DOHH2 (cell line): ENCODE results near the gene HOXD10.
A peak's percentile ranks its signal among the peaks of the same experiment; 100 is the strongest.

ENCODE experiments used
- H3F3A ChIP-seq: fragments of 200-600 bp; sonication (generic), shearing (Covaris generic); 2 replicates; pipeline ENCODE4 v1.6.0; 2016; ENCODE audit warnings: antibody characterized with exemption, mild to moderate bottlenecking; ENCODE audit not compliant: control insufficient read depth, insufficient read depth
- H3K27ac ChIP-seq: fragments of 200-600 bp; sonication (generic); 2 replicates; pipeline ENCODE4 v1.5.1; 2014; ENCODE audit warnings: low read depth, mild to moderate bottlenecking, low read length, moderate library complexity
- H3K27me3 ChIP-seq: fragments of 200-600 bp; sonication (generic); 2 replicates; pipeline ENCODE4 v1.6.1; 2014; ENCODE audit warnings: mild to moderate bottlenecking, low read length, mixed read lengths; ENCODE audit not compliant: control insufficient read depth
- H3K36me3 ChIP-seq: fragments of 200-600 bp; sonication (generic); 2 replicates; pipeline ENCODE4 v1.6.1; 2014; ENCODE audit warnings: mild to moderate bottlenecking, low read length, moderate library complexity, mixed read lengths; ENCODE audit not compliant: control insufficient read depth
- H3K4me1 ChIP-seq: fragments of 200-600 bp; sonication (generic); 2 replicates; pipeline ENCODE4 v1.6.1; 2014; ENCODE audit warnings: mild to moderate bottlenecking, low read length, mixed read lengths; ENCODE audit not compliant: control insufficient read depth
- H3K4me2 ChIP-seq: fragments of 200-600 bp; sonication (generic); 2 replicates; pipeline ENCODE4 v1.6.0; 2014; ENCODE audit warnings: mild to moderate bottlenecking, low read length, moderate library complexity
- H3K4me3 ChIP-seq: fragments of 200-600 bp; sonication (generic); 2 replicates; pipeline ENCODE4 v1.5.1; 2014; ENCODE audit warnings: mild to moderate bottlenecking, low read length, mixed read lengths
- H3K79me2 ChIP-seq: fragments of 200-600 bp; sonication (generic); 2 replicates; pipeline ENCODE4 v1.6.1; 2014; ENCODE audit warnings: mild to moderate bottlenecking, low read length, mixed read lengths; ENCODE audit not compliant: control insufficient read depth
- H3K9me2 ChIP-seq: fragments of 200-600 bp; sonication (generic); replicated peaks from 2 replicates; pipeline ENCODE4 v1.6.1; 2014; ENCODE audit warnings: mild to moderate bottlenecking, low read length, mixed read lengths; ENCODE audit not compliant: control insufficient read depth
- H3K9me3 ChIP-seq: fragments of 200-600 bp; sonication (generic); 2 replicates; pipeline ENCODE4 v1.6.1; 2014; ENCODE audit warnings: antibody characterized with exemption, low read length, mixed read lengths; ENCODE audit not compliant: control insufficient read depth, insufficient read depth
- H4K20me1 ChIP-seq: fragments of 200-600 bp; sonication (generic); 2 replicates; pipeline ENCODE4 v1.6.0; 2014; ENCODE audit warnings: low read depth, mild to moderate bottlenecking, antibody characterized with exemption, low read length, moderate library complexity; ENCODE audit not compliant: control insufficient read depth, insufficient read depth
- CTCF ChIP-seq: fragments of 200-600 bp; sonication (generic); IDR thresholded peaks from one replicate; pipeline ENCODE4 v1.5.1; 2014; ENCODE audit warnings: antibody characterized with exemption, mild to moderate bottlenecking, low read depth, low read length; ENCODE audit not compliant: poor library complexity, severe bottlenecking
- EZH2phosphoT487 ChIP-seq: fragments of 200-600 bp; sonication (generic); IDR thresholded peaks from 2 replicates; pipeline ENCODE4 v1.6.1; 2017; ENCODE audit warnings: borderline replicate concordance, mild to moderate bottlenecking, antibody characterized with exemption, low read length, moderate library complexity, mixed read lengths

HOXD10 gene

GRCh38 chr2:176138923-176139660 lies 22.5 kb downstream of the HOXD10 start:
- H3K4me3 ChIP-seq, result no peak overlapping the region
- H3K79me2 ChIP-seq, result no peaks in the 10 kb centered on the region
- no peak overlapping the region for H3K27ac ChIP-seq

GRCh38 chr2:176139661-176140512 lies 23.3 kb downstream of the HOXD10 start:
- Histone ChIP-seq H3K9me3 (no peaks in the 10 kb centered on the region), H3K79me2 (no peaks in the 10 kb centered on the region), H3K9me2 (no peaks in the 10 kb centered on the region), H3K4me3 (peak overlapping the region; percentile 61), H4K20me1 (no peaks in the 10 kb centered on the region), H3K27me3 (0 out of 2 replicates have a peak, but pooled peaks cover 2% of the 10 kb centered on the region), H3K4me1 (peaks cover 3% of the 10 kb centered on the region; the same call in 1 of the 2 replicates), H3F3A (no peaks in the 10 kb centered on the region), H3K36me3 (no peaks in the 10 kb centered on the region), H3K27ac (no peak overlapping the region), H3K4me2 (peak overlapping the region; percentile 62)
- TF ChIP-seq CTCF, result no peak
- no peak for TF ChIP-seq EZH2phosphoT487

More at GRCh38 chr2:176138923-176139660, 22.5 kb downstream of the HOXD10 start:
- Histone ChIP-seq H3K4me1 (peaks cover 3% of the 10 kb centered on the region; the same call in 1 of the 2 replicates), H3K36me3 (no peaks in the 10 kb centered on the region), H3K9me3 (no peaks in the 10 kb centered on the region), H3K4me2 (no peak overlapping the region), H3K9me2 (no peaks in the 10 kb centered on the region), H3F3A (no peaks in the 10 kb centered on the region), H4K20me1 (no peaks in the 10 kb centered on the region), H3K27me3 (peaks cover 6% of the 10 kb centered on the region; the same call in 1 of the 2 replicates)
- TF ChIP-seq EZH2phosphoT487 (no peak), CTCF (no peak)

- TF ChIP-seq EZH2phosphoT487 (no peak), CTCF (peak; percentile 86)
- H3K27me3 ChIP-seq, result 0 out of 2 replicates have a peak, but pooled peaks cover 2% of the 10 kb centered on the region
Measured at GRCh38 chr2:176140513-176141317, 24.1 kb downstream of the HOXD10 start.

More at GRCh38 chr2:176140513-176141317, 24.1 kb downstream of the HOXD10 start:
- Histone ChIP-seq H3K4me1 (peaks cover 3% of the 10 kb centered on the region; the same call in 1 of the 2 replicates), H3K36me3 (no peaks in the 10 kb centered on the region), H3K4me3 (peak overlapping the region; percentile 61), H3K27ac (no peak overlapping the region), H4K20me1 (no peaks in the 10 kb centered on the region), H3K9me3 (no peaks in the 10 kb centered on the region), H3K79me2 (no peaks in the 10 kb centered on the region), H3F3A (no peaks in the 10 kb centered on the region), H3K9me2 (no peaks in the 10 kb centered on the region), H3K4me2 (peak overlapping the region; percentile 62)
